ENCODE results near the gene TNFRSF13B. TPM values are rescaled to one million over a fixed set of nuclear protein-coding genes. Genes with fewer than 3 reads are reported as not detected.
"Not testable (repeated sequence)": the region's sequence is repeated elsewhere in the genome, so short reads cannot be mapped to it uniquely, and the experiment has no call there.

TNFRSF13B gene
- total RNA-seq, 1 experiment from 2014 or later, result not detected

- H3K36me3 Mint-ChIP-seq (ENCODE audit: insufficient read depth, unreplicated experiment), result no peaks in the 10 kb centered on the region
- no peak for DNase-seq (ENCODE audit: unreplicated experiment)
- H3K4me3 Mint-ChIP-seq (ENCODE audit: unreplicated experiment), result no peak overlapping the region
- no peak overlapping the region for H3K27ac Mint-ChIP-seq (ENCODE audit: low read depth, unreplicated experiment)
- no TSS peak for BruUV-seq (replicated peaks)
- ChIA-PET CTCF (interaction anchor here (0.6 to 1.0 kb wide), 2 partner anchors 77 to 155 kb away, joined by 3 to 4 read pairs; no protein-coding TSS in a partner anchor), POLR2A (no interaction called here)
- H3K27me3 Mint-ChIP-seq (ENCODE audit: insufficient read depth, unreplicated experiment), result no peaks in the 10 kb centered on the region
- H3K9me3 Mint-ChIP-seq (ENCODE audit: unreplicated experiment), result no peaks in the 10 kb centered on the region
- intact Hi-C loops (cut with micrococcal nuclease), result no loop called here
- H3K4me1 Mint-ChIP-seq (ENCODE audit: insufficient read depth, unreplicated experiment), result no peaks in the 10 kb centered on the region
- TF ChIP-seq CTCF (IDR thresholded peaks at IDR 0.05; ENCODE audit: unreplicated experiment), result no peak
These were observed 25.9 kb upstream of the TNFRSF13B start for GRCh38 chr17:16997514-16998429.

GRCh38 chr17:16996726-16997125 lies 24.8 kb upstream of the TNFRSF13B start:
- H3K27me3 Mint-ChIP-seq (ENCODE audit: insufficient read depth, unreplicated experiment); BruUV-seq (replicated peaks); CTCF ChIA-PET; H3K27ac Mint-ChIP-seq (ENCODE audit: low read depth, unreplicated experiment); H3K4me3 Mint-ChIP-seq (ENCODE audit: unreplicated experiment); intact Hi-C loops (cut with micrococcal nuclease); H3K36me3 Mint-ChIP-seq (ENCODE audit: insufficient read depth, unreplicated experiment); H3K4me1 Mint-ChIP-seq (ENCODE audit: insufficient read depth, unreplicated experiment); DNase-seq (ENCODE audit: unreplicated experiment); POLR2A ChIA-PET; H3K9me3 Mint-ChIP-seq (ENCODE audit: unreplicated experiment): not testable (repeated sequence)

- H3K27ac Mint-ChIP-seq (ENCODE audit: low read depth, unreplicated experiment), result no peak overlapping the region
- intact Hi-C loops (cut with micrococcal nuclease), result no loop called here
- no peaks in the 10 kb centered on the region for H3K9me3 Mint-ChIP-seq (ENCODE audit: unreplicated experiment)
These were observed 24.0 kb upstream of the TNFRSF13B start for GRCh38 chr17:16995930-16996329.

GRCh38 chr17:16994631-16995030 lies 22.7 kb upstream of the TNFRSF13B start:
- ChIA-PET CTCF (interaction anchor here (0.6 to 1.5 kb wide), 2 partner anchors 31 to 88 kb away, joined by 4 read pairs; no protein-coding TSS in a partner anchor), POLR2A (no interaction called here)
- TF ChIP-seq CTCF (IDR thresholded peaks at IDR 0.05; ENCODE audit: unreplicated experiment), result no peak

More at GRCh38 chr17:16995930-16996329, 24.0 kb upstream of the TNFRSF13B start:
- Mint-ChIP-seq H3K27me3 (ENCODE audit: insufficient read depth, unreplicated experiment) (no peaks in the 10 kb centered on the region), H3K4me3 (ENCODE audit: unreplicated experiment) (no peak overlapping the region), H3K36me3 (ENCODE audit: insufficient read depth, unreplicated experiment) (no peaks in the 10 kb centered on the region), H3K4me1 (ENCODE audit: insufficient read depth, unreplicated experiment) (no peaks in the 10 kb centered on the region)
- DNase-seq (ENCODE audit: unreplicated experiment), result no peak
- ChIA-PET POLR2A (no interaction called here), CTCF (interaction anchor here (0.6 kb wide), 2 partner anchors 126 to 496 kb away, joined by 3 to 4 read pairs; no protein-coding TSS in a partner anchor)
- TF ChIP-seq CTCF (IDR thresholded peaks at IDR 0.05; ENCODE audit: unreplicated experiment), result no peak
- no TSS peak for BruUV-seq (replicated peaks)

More at GRCh38 chr17:16994631-16995030, 22.7 kb upstream of the TNFRSF13B start:
- Mint-ChIP-seq H3K9me3 (ENCODE audit: unreplicated experiment) (no peaks in the 10 kb centered on the region), H3K4me1 (ENCODE audit: insufficient read depth, unreplicated experiment) (no peaks in the 10 kb centered on the region), H3K27ac (ENCODE audit: low read depth, unreplicated experiment) (no peak overlapping the region), H3K27me3 (ENCODE audit: insufficient read depth, unreplicated experiment) (no peaks in the 10 kb centered on the region), H3K4me3 (ENCODE audit: unreplicated experiment) (no peak overlapping the region), H3K36me3 (ENCODE audit: insufficient read depth, unreplicated experiment) (no peaks in the 10 kb centered on the region)
- no peak for DNase-seq (ENCODE audit: unreplicated experiment)
- no TSS peak for BruUV-seq (replicated peaks)
- intact Hi-C loops (cut with micrococcal nuclease), result loop anchor here (5.0 kb wide), 1 partner anchor 77 kb away; no protein-coding TSS in a partner anchor
